GM18502 (cell line): ENCODE data around the gene APBA2.

Source experiments
- ATAC-seq: cut with Tn5 transposase; IDR thresholded peaks from one replicate; pipeline ENCODE4 v1.9.1; 2021; ENCODE audit warnings: mild to moderate bottlenecking; ENCODE audit not compliant: unreplicated experiment, poor library complexity

Gene APBA2

DNA sequence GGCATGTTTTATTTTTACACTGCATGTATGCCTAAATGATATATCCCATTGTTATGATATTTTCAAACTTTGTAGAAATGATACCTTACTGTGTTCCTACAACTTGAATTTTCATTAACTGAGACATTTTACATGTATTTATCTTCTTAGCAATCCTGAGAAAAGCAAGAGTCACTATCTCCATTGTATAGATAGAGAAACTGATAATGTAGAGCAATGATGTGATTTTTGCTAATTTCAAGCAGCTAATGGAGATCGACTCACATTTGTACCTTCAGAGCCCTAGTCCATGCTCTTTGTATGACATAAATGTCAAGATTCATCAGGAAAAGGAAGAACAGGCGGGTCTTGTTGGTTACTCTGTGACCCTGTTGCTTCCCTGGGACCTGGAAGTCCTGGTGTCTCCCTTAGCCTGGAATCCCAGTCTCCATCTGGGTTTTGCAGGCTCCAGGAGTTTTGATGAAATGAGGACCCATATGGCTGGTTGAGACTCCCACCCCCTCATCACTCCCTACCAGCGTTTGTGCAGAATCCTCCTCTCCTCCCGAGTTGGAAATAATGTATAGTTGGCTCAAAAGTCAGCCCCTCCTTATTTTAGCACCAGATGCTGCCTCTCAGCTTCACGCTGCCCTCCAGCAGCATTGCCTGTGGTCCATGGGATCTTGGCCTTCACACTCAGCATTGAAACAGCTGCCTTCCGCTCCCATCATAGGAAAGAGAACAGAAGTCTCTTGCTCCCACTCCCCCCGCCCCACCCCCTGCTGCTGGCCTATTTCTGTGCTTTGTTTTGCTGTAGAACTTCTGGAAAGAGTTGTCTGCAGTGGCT, 67.1 kb downstream of the APBA2 start:
- ATAC-seq, result no peak

DNA sequence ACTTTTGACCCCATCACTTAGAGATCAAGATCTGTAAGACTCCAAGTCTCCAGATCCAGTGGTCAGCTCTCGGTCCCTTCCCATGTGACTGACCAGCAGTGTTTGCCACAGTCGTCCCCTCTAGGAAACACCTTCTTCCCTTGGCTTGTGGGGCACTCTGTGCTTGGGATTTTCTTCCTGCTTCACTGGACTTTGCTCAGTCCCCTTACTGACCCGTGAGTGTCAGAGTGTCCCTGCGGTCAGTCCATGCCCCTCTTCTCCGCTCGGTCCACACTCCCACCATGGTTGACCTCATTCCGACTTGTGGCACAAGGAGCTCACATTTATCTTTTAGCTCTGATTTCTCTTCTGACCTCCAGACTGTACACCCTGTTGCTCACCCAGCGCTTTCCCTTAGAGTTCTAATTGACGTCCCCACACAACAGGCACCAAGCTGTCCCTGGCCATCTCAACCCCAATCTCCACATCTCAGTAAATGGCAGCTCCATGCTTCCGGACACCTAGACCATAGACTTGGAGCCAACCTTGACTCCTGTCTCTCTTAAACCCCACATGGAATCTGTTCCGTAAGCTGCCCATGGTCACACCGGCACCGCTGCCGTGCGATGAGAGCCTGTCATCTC, 67.9 kb downstream of the APBA2 start:
- ATAC-seq, result no peak

- no peak for ATAC-seq
Observed at GRCh38 chr15:28954466-28955159, 68.8 kb downstream of the APBA2 start.

- ATAC-seq, result peak; percentile 74
Observed at GRCh38 chr15:28955160-28955992, 69.6 kb downstream of the APBA2 start.

- no peak for ATAC-seq
Observed at GRCh38 chr15:28955993-28956421, 70.2 kb downstream of the APBA2 start.

DNA sequence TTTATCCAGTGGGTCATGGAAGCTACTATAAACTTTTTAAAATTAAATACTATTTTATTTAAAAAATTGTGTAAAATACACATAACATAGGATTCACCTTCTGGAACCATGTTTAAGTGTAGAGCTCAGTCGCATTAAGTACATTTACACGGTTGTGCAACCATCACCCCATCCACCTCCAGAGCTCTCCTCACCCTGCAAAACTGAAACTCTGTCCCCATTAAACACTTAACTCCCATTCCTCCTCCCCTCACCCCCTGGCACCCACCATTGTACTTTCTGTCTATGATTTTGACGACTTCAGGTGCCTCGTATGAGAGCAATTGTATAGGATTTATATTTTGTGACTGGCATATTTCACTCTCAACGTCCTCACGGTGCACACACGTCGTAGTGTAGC, 70.7 kb downstream of the APBA2 start:
- ATAC-seq, result no peak

- no peak for ATAC-seq
Observed at GRCh38 chr15:28957606-28958498, 72.1 kb downstream of the APBA2 start.

DNA sequence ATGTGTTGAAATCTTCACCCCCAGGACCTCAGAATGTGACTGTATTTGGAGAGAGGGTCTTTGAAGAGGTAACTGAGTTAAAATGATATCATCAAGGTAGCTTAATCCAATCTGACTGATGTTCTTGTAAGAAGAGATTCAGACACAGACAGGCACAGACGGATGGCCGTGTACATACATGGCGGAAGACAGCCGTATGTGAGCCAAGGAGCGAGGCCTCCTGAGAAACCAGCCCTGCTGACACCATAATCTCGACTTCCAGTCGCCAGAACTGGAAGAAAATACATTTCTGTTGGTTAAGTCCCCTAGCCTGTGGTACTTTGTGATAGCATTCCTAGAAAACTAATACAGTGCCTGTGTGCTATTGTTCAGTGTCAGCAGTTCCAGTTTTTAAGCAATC, 73.6 kb downstream of the APBA2 start:
- no peak for ATAC-seq

DNA sequence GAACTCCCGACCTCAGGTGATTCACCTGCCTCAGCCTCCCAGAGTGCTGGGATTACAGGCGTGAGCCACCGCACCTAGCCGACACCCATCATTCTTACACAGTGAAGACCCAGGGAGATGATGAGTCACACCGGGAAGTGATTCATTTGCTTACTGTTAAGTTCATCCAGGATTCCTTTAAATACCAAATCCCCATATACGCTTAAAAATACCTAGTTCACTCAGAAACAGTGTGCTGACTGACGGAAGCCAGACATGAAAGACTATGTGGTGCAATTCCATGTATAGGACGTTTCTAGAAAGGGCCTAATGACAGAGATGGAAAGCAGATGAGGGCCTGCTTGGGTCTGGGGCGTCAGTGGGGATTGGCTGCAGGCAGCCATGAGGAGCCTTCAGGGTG, 75.2 kb downstream of the APBA2 start:
- no peak for ATAC-seq

GRCh38 chr15:28961391-28961790, 75.6 kb downstream of the APBA2 start:
- ATAC-seq, result no peak

GRCh38 chr15:28962851-28963710, 77.3 kb downstream of the APBA2 start:
- ATAC-seq, result peak; percentile 67

GRCh38 chr15:28963711-28964081, 77.9 kb downstream of the APBA2 start:
- peak; percentile 61 for ATAC-seq

- no peak for ATAC-seq
Observed at GRCh38 chr15:28964098-28964497, 78.3 kb downstream of the APBA2 start.

- no peak for ATAC-seq
Observed at GRCh38 chr15:28967066-28967465, 81.3 kb downstream of the APBA2 start.

DNA sequence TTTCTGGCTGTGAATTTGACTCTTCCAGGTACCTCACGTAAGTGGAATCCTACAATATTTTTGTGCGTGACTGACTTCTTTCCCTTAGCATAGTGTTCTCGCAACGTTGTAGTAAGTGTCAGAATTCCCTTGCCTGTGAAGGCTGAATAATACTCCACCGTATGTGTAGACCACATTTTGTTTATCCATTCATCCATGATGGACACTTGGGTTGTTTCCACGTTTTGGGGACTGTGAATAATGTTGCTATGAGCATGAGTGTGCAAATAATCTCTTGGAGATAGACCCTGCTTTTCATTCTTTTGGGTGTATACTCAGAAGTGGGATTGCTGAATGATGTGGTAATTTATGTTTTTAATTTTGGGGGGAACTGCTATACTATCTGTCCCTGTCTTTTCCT, 82.2 kb downstream of the APBA2 start:
- ATAC-seq, result no peak

- ATAC-seq, result no peak
Observed at GRCh38 chr15:28969511-28970085, 83.8 kb downstream of the APBA2 start.

- no peak for ATAC-seq
Observed at GRCh38 chr15:28974142-28974541, 88.4 kb downstream of the APBA2 start.

DNA sequence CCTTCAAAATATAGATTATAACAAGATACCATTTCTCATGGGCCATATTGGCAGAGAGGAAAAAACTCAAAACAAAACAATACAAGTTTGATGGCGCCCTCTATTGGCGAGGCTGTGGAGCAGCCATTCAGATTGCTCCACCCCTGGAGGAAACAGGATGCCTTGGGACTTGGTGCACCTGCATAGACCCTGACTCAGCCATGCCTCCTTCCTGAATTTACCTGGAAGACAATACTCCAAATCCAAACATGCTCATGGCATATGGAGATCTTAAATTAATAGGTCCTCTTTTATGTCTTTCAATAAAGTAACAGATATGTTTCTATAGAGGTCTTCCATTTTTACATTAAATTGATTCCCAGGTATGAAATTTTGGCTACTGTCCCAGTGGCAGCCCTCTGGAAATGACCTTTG, 90.0 kb downstream of the APBA2 start:
- no peak for ATAC-seq
